HG02981 (cell line): ENCODE data around the gene MYH14.
"Not testable (repeated sequence)": the region's sequence is repeated elsewhere in the genome, so short reads cannot be mapped to it uniquely, and the experiment has no call there.

Source experiments
- ATAC-seq: cut with Tn5 transposase; IDR thresholded peaks from one replicate; pipeline ENCODE4 v1.9.1; 2021; ENCODE audit warnings: mild to moderate bottlenecking, moderate library complexity; ENCODE audit not compliant: unreplicated experiment

Gene MYH14

GRCh38 chr19:50329146-50329925 is 125.9 kb downstream of the MYH14 start, which contains the start of gene KCNC3:
KCNC3 (minus strand) TSS chr19:50329377; CDS start chr19:50329082, 295 bp downstream.
- peak; percentile 40 for ATAC-seq

GRCh38 chr19:50329926-50330294 is 126.5 kb downstream of the MYH14 start:
- ATAC-seq, result not testable (repeated sequence)

GRCh38 chr19:50330365-50331078 is 127.1 kb downstream of the MYH14 start:
- peak; percentile 29 for ATAC-seq

- ATAC-seq, result no peak
Measured at GRCh38 chr19:50331221-50331993, 128.0 kb downstream of the MYH14 start.

GRCh38 chr19:50331994-50332243 is 128.5 kb downstream of the MYH14 start:
- ATAC-seq, result no peak

GRCh38 chr19:50332244-50333038 is 129.0 kb downstream of the MYH14 start:
- ATAC-seq, result no peak

- peak; percentile 33 for ATAC-seq
Measured at GRCh38 chr19:50333235-50333736, 129.9 kb downstream of the MYH14 start.

GRCh38 chr19:50333737-50334617 is 130.6 kb downstream of the MYH14 start:
- peak; percentile 12 for ATAC-seq

- no peak for ATAC-seq
Measured at GRCh38 chr19:50334741-50335421, 131.5 kb downstream of the MYH14 start.

- ATAC-seq, result not testable (repeated sequence)
Measured at GRCh38 chr19:50337031-50337430, 133.6 kb downstream of the MYH14 start.

GRCh38 chr19:50340331-50340730 is 136.9 kb downstream of the MYH14 start:
- ATAC-seq, result no peak

GRCh38 chr19:50341091-50341564 is 137.7 kb downstream of the MYH14 start:
- peak; percentile 60 for ATAC-seq

- no peak for ATAC-seq
Measured at GRCh38 chr19:50344661-50345318, 141.4 kb downstream of the MYH14 start.

GRCh38 chr19:50347089-50347581 is 143.7 kb downstream of the MYH14 start:
- not testable (repeated sequence) for ATAC-seq

- no peak for ATAC-seq
Measured at GRCh38 chr19:50349277-50350057, 146.0 kb downstream of the MYH14 start.

GRCh38 chr19:50352242-50352641 is 148.8 kb downstream of the MYH14 start:
- no peak for ATAC-seq

- ATAC-seq, result not testable (repeated sequence)
Measured at GRCh38 chr19:50353487-50353880, 150.1 kb downstream of the MYH14 start.
